ENCODE data around the gene ASCC2.

GRCh38 chr22:29840498-29840897 is 2.4 kb upstream of the ASCC2 start:
- TF ChIP-seq CTCF (IDR thresholded peaks at IDR 0.05) (no peak), POLR2A (IDR thresholded peaks at IDR 0.05) (no peak)

Measured in ovary (tissue), 3 donors.